Frontal cortex (tissue), 4 donors: ENCODE measurements around the gene ABHD8. TPM values are rescaled to one million over a fixed set of nuclear protein-coding genes. Genes with fewer than 3 reads are reported as not detected.
"Not testable (repeated sequence)": the region's sequence is repeated elsewhere in the genome, so short reads cannot be mapped to it uniquely, and the experiment has no call there.

Experiments
- DNase-seq, 2 donors: peaks; one replicate each; pipeline ENCODE4 v3.0.0; 2012; ENCODE audit warnings: low spot score in 2 of 2
- FAIRE-seq: peaks from 2 replicates; lab custom pipeline; 2012; peaks lifted over from hg19 to GRCh38; lab: Jason Lieb, UNC
- total RNA-seq: library from RNA; depleted of rRNA; stranded (reverse); fragments of >200 nt; gene quantifications from one replicate; pipeline ENCODE4 v1.2.3, GENCODE V29; 2014
- donor health status: control.
- donor health status: control.
- donor health status: control.

The ABHD8 gene
- total RNA-seq, 1 donor from 2014 or later = 20.4 TPM

DNA sequence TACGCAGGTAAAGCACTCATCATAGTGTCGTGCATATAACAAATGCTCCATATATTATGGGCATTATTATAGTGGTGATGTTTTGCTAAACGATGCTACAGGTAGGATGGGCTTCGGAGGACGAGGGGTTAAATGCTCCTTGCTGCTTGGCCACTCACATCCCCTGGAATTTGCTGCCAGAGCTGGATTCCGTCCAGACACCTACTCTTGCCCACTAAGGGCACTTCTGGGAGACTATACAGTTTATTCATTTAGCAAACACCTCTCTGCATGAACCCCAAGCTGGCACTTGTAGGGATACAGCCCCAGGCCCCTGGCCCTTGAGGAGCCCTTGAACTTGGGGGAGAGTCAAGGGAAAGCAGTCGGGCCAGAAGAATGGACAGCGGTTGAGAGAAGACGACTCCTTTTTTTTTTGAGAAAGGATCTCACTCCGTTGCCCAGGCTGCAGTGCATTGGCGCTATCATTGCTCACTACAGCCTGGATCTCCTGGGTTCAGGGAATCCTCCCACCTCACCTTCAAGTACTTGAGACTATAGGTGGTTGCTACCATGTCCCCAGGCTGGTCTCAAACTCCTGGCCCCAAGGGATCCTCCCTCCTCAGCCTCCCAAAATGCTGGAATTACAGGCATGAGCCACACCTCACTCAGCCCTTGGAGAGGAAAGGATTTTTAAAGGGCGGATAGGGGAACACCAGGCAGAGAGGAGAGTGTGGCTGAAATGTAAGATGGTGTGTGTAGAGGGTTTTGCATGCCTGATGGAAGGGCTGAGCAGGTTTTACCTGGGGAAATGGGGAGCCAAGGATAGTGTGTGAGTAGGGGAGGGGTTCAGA, 1.4 kb upstream of the ABHD8 start:
- no peak for FAIRE-seq
- DNase-seq = no peak

- DNase-seq (no peak), FAIRE-seq (no peak)
These were observed 679 bp upstream of the ABHD8 start for GRCh38 chr19:17303940-17304267.

GRCh38 chr19:17302391-17303166, 646 bp downstream of the ABHD8 start:
- DNase-seq (no peak), FAIRE-seq (no peak)

DNA sequence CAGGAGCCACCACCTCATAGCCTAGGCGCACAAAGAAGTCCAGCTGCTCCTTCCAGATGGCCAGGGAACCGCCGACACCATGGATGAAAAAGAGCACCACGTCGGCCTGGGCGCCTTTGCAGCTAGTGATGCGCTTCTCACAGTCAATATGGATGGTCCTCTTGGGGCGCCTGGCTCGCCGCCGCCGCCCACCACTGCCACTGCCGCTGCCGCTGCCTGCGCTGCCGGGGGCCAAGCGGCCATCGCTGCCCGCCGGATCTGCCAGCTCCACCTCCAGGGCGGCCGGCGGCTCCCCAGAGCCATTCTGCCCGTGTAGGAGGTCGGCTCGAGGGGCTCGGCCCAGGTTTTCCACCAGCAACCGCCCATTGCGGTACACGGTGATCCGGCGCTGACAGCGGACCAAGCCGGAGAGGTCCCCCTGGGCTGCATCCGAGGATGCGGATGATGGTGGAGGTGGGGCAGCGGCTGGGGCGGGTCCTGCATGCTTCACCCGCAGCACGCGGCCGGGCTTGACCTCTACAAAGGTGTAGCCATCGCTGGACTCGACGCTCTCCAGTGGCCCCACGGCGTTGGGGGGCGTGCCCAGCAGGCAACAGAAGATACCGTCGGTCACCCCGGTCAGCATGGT, 2.1 kb downstream of the ABHD8 start:
- DNase-seq = no peak
- FAIRE-seq = no peak

DNA sequence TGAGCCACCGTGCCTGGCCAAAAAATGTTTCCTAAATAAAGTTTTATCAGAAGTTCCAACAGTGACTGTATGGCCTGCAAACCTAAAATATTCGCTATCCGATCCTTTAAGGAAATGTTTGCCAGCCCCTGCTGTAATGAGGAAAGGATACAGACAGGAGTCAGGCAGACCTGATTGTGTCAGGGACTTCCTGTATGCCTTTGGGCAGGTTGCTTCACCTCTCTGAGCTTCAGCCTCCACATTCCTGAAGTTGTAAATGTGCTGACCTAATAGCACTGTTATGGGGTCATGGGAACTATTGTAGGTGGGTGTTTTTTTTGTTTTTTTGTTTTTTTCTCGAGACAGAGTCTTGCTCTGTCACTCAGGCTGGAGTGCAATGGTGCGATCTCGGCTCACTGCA, 6.2 kb downstream of the ABHD8 start:
- DNase-seq (no peak), FAIRE-seq (no peak)

GRCh38 chr19:17296273-17296672, 7.0 kb downstream of the ABHD8 start:
- no peak for DNase-seq
- no peak for FAIRE-seq

- not testable (repeated sequence) for DNase-seq, FAIRE-seq
These were observed 7.7 kb downstream of the ABHD8 start for GRCh38 chr19:17295551-17295950.

GRCh38 chr19:17294051-17294891, 9.0 kb downstream of the ABHD8 start:
- FAIRE-seq (no peak), DNase-seq (peak in 1 of 2 donors; percentile 57)

DNA sequence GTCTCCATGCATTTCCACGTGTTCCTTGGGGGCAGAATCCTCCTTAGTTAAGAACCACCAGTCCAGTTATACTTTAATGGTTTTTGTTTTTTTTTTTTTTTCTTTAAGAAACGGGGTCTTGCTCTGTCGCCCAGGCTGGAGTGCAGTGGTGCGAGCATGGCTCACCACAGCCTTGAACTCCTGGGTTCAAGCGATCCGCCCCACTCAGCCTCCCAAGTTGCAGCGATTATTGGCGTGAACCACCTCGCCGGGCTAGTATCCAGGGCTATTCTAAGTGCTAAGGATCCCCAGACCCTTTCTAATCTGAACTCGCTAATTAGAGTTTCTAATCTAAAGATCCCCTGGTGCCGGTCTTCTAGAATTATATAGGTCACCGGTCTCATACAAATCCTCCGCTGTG, 9.6 kb downstream of the ABHD8 start:
- DNase-seq (no peak), FAIRE-seq (no peak)

GRCh38 chr19:17292301-17293074, 10.7 kb downstream of the ABHD8 start:
- FAIRE-seq = no peak
- peak; percentile 84 to 87 for DNase-seq

- DNase-seq (peak in 1 of 2 donors; percentile 77), FAIRE-seq (no peak)
These were observed 13.7 kb downstream of the ABHD8 start for GRCh38 chr19:17289489-17289888.

DNA sequence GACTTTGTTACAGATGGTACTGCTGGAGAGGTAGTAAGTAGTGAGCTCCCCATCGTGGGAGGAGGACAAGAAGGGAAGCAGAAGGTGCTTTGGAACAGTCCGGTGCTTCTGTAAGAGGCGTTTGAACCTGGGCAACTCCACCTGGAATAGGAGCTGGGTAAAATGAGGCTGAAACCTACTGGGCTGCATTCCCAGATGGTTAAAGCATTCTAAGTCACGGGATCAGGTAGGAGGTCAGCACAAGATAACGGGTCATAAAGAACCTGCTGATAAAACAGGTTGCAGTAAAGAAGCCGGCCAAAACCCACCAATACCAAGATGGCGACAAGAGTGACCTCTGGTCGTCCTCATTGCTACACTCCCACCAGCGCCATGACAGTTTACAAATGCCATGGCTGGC, 16.5 kb downstream of the ABHD8 start:
- DNase-seq (no peak), FAIRE-seq (no peak)

GRCh38 chr19:17286263-17286662, 17.0 kb downstream of the ABHD8 start:
- FAIRE-seq (no peak), DNase-seq (no peak)

DNA sequence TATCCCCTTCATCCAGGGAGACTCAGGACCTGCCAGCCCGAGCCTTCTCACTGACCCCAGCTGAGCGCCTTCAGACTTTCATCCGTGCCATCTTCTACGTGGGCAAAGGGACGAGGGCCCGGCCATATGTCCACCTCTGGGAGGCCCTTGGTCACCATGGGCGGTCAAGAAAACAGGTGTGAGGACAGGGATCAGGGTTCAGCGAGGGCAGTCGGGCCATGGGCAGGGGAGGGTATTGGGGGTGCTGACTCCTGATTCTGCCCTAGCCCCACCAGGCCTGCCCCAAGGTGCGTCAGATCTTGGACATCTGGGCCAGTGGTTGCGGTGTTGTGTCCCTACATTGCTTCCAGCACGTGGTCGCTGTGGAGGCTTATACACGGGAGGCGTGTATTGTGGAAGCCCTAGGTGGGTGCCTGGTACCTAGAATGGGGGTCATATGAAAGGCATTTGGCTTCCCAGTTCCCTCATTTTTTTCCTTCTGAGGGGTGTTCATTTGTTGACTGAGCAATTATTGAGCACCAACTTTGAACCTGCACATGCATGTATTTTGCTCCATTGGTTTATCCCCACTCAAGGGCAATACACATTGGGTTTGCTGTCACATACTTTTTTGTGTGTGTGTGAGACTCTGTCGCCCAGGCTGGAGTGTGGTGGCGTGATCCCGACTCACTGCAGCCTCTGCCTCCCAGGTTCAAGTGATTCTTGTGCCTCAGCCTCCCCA, 17.6 kb downstream of the ABHD8 start:
- FAIRE-seq = no peak
- DNase-seq = no peak

DNA sequence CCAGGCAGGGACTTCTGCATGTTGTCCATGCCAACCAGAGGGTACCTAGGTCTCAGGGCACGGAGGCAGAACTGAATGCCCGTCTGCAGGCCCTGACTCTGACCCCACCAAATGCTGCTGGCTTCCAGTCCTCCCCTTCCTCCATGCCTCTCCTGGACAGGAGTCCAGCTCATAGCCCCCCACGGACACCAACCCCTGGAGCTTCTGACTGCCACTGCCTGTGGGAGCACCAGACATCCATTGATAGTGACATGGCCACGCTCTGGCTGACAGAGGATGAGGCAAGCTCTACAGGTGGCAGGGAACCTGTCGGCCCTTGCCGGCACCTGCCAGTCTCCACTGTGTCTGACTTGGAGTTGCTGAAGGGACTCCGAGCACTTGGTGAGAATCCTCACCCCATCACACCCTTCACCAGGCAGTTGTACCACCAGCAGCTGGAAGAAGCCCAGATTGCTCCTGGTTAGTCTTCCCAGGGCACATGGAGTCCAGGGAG, 19.7 kb downstream of the ABHD8 start:
- FAIRE-seq (no peak), DNase-seq (no peak)

DNA sequence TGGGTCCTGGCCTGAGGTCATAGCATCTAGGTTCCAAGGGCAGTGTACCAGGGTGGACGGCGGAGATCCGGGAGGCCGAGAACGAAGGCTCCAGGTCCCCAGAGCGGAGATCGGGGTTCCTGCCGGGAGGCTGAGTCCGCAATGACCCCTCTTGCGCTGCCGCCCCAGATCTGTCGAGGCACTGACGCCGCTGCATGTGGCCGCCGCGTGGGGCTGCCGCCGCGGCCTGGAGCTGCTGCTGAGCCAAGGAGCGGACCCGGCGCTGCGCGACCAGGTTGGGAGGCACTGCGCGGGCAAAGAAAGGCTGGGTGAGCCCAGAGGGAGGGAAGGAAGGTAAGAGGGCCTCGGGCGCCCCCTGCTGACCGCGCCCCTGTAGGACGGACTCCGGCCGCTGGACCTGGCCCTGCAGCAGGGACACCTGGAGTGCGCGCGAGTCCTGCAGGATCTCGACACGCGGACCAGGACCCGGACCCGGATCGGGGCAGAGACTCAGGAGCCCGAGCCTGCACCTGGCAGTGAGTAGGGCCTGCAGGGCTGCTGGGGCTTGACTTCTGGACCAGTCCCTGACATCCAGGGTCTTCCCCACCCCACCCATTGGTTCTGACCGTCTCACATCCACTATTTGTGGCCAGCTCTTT, 20.6 kb downstream of the ABHD8 start:
- FAIRE-seq (no peak), DNase-seq (peak; percentile 83 to 92)

DNA sequence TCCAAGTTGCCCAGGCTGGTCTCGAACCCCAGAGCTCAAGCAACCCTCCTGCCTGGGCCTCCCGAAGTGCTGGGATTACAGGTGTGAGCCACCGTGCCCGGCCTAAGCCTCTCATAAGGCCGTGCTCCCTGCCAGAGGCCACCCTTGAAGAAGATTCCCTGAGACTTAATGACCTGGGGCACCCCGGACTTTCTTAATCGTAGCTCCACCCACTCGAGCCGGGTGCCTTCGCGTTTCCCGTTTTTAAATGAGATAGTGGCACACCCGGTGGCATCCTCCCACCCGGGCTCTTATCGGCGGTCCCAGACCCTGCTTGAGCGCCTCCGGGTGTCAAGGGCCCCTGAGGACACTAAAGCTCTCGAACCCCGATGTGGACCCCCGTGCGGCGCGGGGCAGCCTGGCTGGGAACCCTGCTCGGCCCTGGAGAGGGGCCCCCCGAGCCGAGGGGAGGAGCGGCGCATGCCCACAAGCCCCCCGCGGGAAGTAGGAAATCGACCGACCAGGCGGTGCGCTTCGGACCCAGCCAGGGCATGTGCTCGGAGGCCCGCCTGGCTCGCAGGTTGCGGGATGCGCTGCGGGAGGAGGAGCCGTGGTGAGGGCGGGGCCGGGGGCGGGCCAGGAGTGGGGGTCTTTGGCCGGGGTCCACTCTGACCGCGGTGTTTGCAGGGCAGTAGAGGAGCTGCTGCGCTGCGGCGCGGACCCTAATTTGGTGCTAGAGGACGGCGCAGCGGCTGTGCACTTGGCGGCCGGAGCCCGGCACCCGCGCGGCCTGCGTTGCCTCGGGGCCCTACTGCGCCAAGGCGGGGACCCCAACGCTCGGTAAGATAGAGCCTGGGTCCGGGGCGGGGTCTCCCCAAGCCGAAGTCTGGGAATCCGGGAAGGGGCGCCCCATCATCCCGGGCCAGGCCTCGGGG, 21.6 kb downstream of the ABHD8 start, which contains the start of gene ANKLE1:
Gene ANKLE1, plus strand, starts transcription at position 511 of the 914 bp plus-strand sequence. Its CDS starts 20 bp downstream, at position 531.
- DNase-seq (no peak), FAIRE-seq (no peak)
